ENCODE results near the gene YWHAB. TPM values are rescaled to one million over a fixed set of nuclear protein-coding genes. Genes with fewer than 3 reads are reported as not detected.

YWHAB gene
- 56.1 and 92.1 TPM in 2 replicates for total RNA-seq (2014; rRNA removed; shearing (Covaris generic); ENCODE audit: low replicate concordance)

GRCh38 chr20:44885392-44886265 lies at the start of gene YWHAB:
Gene YWHAB, plus strand, starts transcription at chr20:44885705. Its CDS starts 15,829 bp downstream, at chr20:44901534.
- no peaks in the 10 kb centered on the region for H3K9me3 ChIP-seq (ENCODE audit: low read length)
- H3K4me3 ChIP-seq (ENCODE audit: low read length): peak within 1 kb of the TSS; percentile 94
- H3K4me2 ChIP-seq (ENCODE audit: low read depth, low read length, poor library complexity, severe bottlenecking): peak within 1 kb of the TSS; percentile 91
- peak; percentile 99 for DNase-seq
- H4K20me1 ChIP-seq (ENCODE audit: insufficient read depth, low read depth, low read length): peaks cover 42% of the 10 kb centered on the region
- H3K9me2 ChIP-seq (replicated peaks; ENCODE audit: insufficient read depth, low read length): no peaks in the 10 kb centered on the region
- H2AFZ ChIP-seq (ENCODE audit: low read length): peak within 1 kb of the TSS; percentile 90
- H3K36me3 ChIP-seq (ENCODE audit: insufficient read depth, low read length): peaks cover 34% of the 10 kb centered on the region
- H3K27ac ChIP-seq (ENCODE audit: low read length): peak within 1 kb of the TSS; percentile 68
- H3K79me2 ChIP-seq (ENCODE audit: low read length): peaks cover 52% of the 10 kb centered on the region
- no peaks in the 10 kb centered on the region for H3K27me3 ChIP-seq (ENCODE audit: low read length)
- H3K9ac ChIP-seq (ENCODE audit: low read length): peak within 1 kb of the TSS; percentile 98
- peaks cover 35% of the 10 kb centered on the region for H3K4me1 ChIP-seq (ENCODE audit: low read length)

DNA sequence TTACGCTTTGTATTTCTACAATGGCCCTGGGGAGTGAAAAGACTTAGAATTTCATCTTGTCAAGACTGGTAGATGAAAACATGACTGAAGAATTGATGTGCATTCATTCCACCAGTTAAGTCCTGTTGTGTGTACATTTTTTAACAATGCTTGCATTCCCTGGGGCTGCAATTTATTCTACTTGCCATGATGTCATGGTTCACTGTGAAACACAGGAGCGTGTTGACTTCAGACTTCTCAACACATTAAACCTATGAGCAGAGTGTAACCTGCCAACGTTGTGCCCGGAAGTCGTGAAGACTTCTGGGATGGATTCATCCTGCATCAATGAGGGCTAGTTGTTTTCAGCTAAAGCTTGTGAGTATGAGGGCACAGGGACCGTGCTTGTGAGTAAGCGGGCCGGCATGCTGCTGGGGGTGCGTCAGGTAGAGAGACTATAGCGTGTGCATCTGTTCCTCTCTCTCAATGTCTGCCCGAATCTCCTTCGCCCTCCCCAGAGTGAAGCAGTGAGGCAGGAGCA lies 48.8 kb upstream of the YWHAB start:
- Histone ChIP-seq H3K4me3 (ENCODE audit: low read length) (no peak overlapping the region), H3K27ac (ENCODE audit: low read length) (no peak overlapping the region), H3K9me2 (replicated peaks; ENCODE audit: insufficient read depth, low read length) (no peaks in the 10 kb centered on the region)

DNA sequence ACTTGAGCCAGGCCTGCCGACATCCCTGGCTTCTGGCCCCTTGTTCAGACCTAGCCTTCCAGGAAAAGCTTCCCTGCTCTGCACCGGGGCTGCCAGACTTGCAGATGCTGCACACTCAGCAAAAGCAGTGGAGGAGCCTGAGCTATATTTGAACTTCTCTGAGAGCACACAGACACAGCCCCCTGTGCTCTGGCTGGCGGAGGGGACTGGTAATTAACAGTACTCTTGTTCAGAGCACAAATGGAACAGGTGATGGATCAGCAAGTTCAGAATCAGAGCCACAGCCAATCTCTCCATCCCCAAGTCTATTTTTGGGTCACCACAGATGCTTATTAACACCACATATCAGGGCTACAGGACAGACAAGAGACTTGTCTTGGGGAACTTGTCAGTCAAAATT lies 47.6 kb upstream of the YWHAB start:
- Histone ChIP-seq H3K9ac (ENCODE audit: low read length) (no peak overlapping the region), H3K4me3 (ENCODE audit: low read length) (no peak overlapping the region), H3K79me2 (ENCODE audit: low read length) (no peaks in the 10 kb centered on the region), H3K4me2 (ENCODE audit: low read depth, low read length, poor library complexity, severe bottlenecking) (no peak overlapping the region), H3K36me3 (ENCODE audit: insufficient read depth, low read length) (no peaks in the 10 kb centered on the region), H3K4me1 (ENCODE audit: low read length) (peaks cover 5% of the 10 kb centered on the region; the same call in 1 of the 2 replicates), H3K27me3 (ENCODE audit: low read length) (no peaks in the 10 kb centered on the region), H4K20me1 (ENCODE audit: insufficient read depth, low read depth, low read length) (no peaks in the 10 kb centered on the region), H3K27ac (ENCODE audit: low read length) (no peak overlapping the region), H3K9me3 (ENCODE audit: low read length) (no peaks in the 10 kb centered on the region), H2AFZ (ENCODE audit: low read length) (no peak overlapping the region), H3K9me2 (replicated peaks; ENCODE audit: insufficient read depth, low read length) (no peaks in the 10 kb centered on the region)
- no peak for DNase-seq

More for the DNA sequence above, 48.8 kb upstream of the YWHAB start:
- no peak for DNase-seq
- Histone ChIP-seq H3K9ac (ENCODE audit: low read length) (no peak overlapping the region), H3K4me1 (ENCODE audit: low read length) (peaks cover 9% of the 10 kb centered on the region; the same call in 1 of the 2 replicates), H3K36me3 (ENCODE audit: insufficient read depth, low read length) (no peaks in the 10 kb centered on the region), H3K9me3 (ENCODE audit: low read length) (no peaks in the 10 kb centered on the region), H3K79me2 (ENCODE audit: low read length) (no peaks in the 10 kb centered on the region), H4K20me1 (ENCODE audit: insufficient read depth, low read depth, low read length) (no peaks in the 10 kb centered on the region), H3K4me2 (ENCODE audit: low read depth, low read length, poor library complexity, severe bottlenecking) (no peak overlapping the region), H2AFZ (ENCODE audit: low read length) (no peak overlapping the region), H3K27me3 (ENCODE audit: low read length) (no peaks in the 10 kb centered on the region)

- Histone ChIP-seq H3K4me2 (ENCODE audit: low read depth, low read length, poor library complexity, severe bottlenecking) (no peak overlapping the region), H3K4me1 (ENCODE audit: low read length) (peaks cover 4% of the 10 kb centered on the region; the same call in 1 of the 2 replicates), H3K27me3 (ENCODE audit: low read length) (no peaks in the 10 kb centered on the region), H3K9ac (ENCODE audit: low read length) (no peak overlapping the region), H3K9me2 (replicated peaks; ENCODE audit: insufficient read depth, low read length) (no peaks in the 10 kb centered on the region), H3K27ac (ENCODE audit: low read length) (no peak overlapping the region), H3K79me2 (ENCODE audit: low read length) (no peaks in the 10 kb centered on the region), H3K9me3 (ENCODE audit: low read length) (no peaks in the 10 kb centered on the region), H3K36me3 (ENCODE audit: insufficient read depth, low read length) (no peaks in the 10 kb centered on the region), H3K4me3 (ENCODE audit: low read length) (no peak overlapping the region), H4K20me1 (ENCODE audit: insufficient read depth, low read depth, low read length) (no peaks in the 10 kb centered on the region), H2AFZ (ENCODE audit: low read length) (no peak overlapping the region)
- no peak for DNase-seq
Measured at GRCh38 chr20:44838521-44838920, 47.0 kb upstream of the YWHAB start.

- H3K27ac ChIP-seq (ENCODE audit: low read length): no peak overlapping the region
- DNase-seq: no peak
- no peaks in the 10 kb centered on the region for H3K27me3 ChIP-seq (ENCODE audit: low read length)
- peaks cover 4% of the 10 kb centered on the region; the same call in 1 of the 2 replicates for H3K4me1 ChIP-seq (ENCODE audit: low read length)
- no peaks in the 10 kb centered on the region for H3K36me3 ChIP-seq (ENCODE audit: insufficient read depth, low read length)
- no peak overlapping the region for H3K4me2 ChIP-seq (ENCODE audit: low read depth, low read length, poor library complexity, severe bottlenecking)
- no peak overlapping the region for H2AFZ ChIP-seq (ENCODE audit: low read length)
- H3K9me2 ChIP-seq (replicated peaks; ENCODE audit: insufficient read depth, low read length): no peaks in the 10 kb centered on the region
- no peaks in the 10 kb centered on the region for H3K79me2 ChIP-seq (ENCODE audit: low read length)
- H3K9ac ChIP-seq (ENCODE audit: low read length): no peak overlapping the region
- no peak overlapping the region for H3K4me3 ChIP-seq (ENCODE audit: low read length)
- no peaks in the 10 kb centered on the region for H4K20me1 ChIP-seq (ENCODE audit: insufficient read depth, low read depth, low read length)
- H3K9me3 ChIP-seq (ENCODE audit: low read length): no peaks in the 10 kb centered on the region
Measured at GRCh38 chr20:44839481-44839880, 46.0 kb upstream of the YWHAB start.

GRCh38 chr20:44840826-44841225 lies 44.7 kb upstream of the YWHAB start:
- Histone ChIP-seq H3K9ac (ENCODE audit: low read length) (no peak overlapping the region), H3K9me3 (ENCODE audit: low read length) (no peaks in the 10 kb centered on the region)
- DNase-seq: no peak

GRCh38 chr20:44841955-44842354 lies 43.5 kb upstream of the YWHAB start:
- no peaks in the 10 kb centered on the region for H4K20me1 ChIP-seq (ENCODE audit: insufficient read depth, low read depth, low read length)
- no peaks in the 10 kb centered on the region for H3K9me3 ChIP-seq (ENCODE audit: low read length)
- H3K4me1 ChIP-seq (ENCODE audit: low read length): no peaks in the 10 kb centered on the region
- H3K9me2 ChIP-seq (replicated peaks; ENCODE audit: insufficient read depth, low read length): no peaks in the 10 kb centered on the region
- no peak for DNase-seq
- no peak overlapping the region for H2AFZ ChIP-seq (ENCODE audit: low read length)
- H3K4me3 ChIP-seq (ENCODE audit: low read length): no peak overlapping the region
- no peak overlapping the region for H3K4me2 ChIP-seq (ENCODE audit: low read depth, low read length, poor library complexity, severe bottlenecking)
- H3K79me2 ChIP-seq (ENCODE audit: low read length): no peaks in the 10 kb centered on the region
- no peaks in the 10 kb centered on the region for H3K36me3 ChIP-seq (ENCODE audit: insufficient read depth, low read length)
- H3K27ac ChIP-seq (ENCODE audit: low read length): no peak overlapping the region
- no peak overlapping the region for H3K9ac ChIP-seq (ENCODE audit: low read length)
- no peaks in the 10 kb centered on the region for H3K27me3 ChIP-seq (ENCODE audit: low read length)

More at GRCh38 chr20:44840826-44841225, 44.7 kb upstream of the YWHAB start:
- H3K4me1 ChIP-seq (ENCODE audit: low read length): peaks cover 4% of the 10 kb centered on the region; the same call in 1 of the 2 replicates
- H3K4me3 ChIP-seq (ENCODE audit: low read length): no peak overlapping the region
- H3K27me3 ChIP-seq (ENCODE audit: low read length): no peaks in the 10 kb centered on the region
- H4K20me1 ChIP-seq (ENCODE audit: insufficient read depth, low read depth, low read length): no peaks in the 10 kb centered on the region
- H2AFZ ChIP-seq (ENCODE audit: low read length): no peak overlapping the region
- no peak overlapping the region for H3K4me2 ChIP-seq (ENCODE audit: low read depth, low read length, poor library complexity, severe bottlenecking)
- H3K36me3 ChIP-seq (ENCODE audit: insufficient read depth, low read length): no peaks in the 10 kb centered on the region
- H3K27ac ChIP-seq (ENCODE audit: low read length): no peak overlapping the region
- no peaks in the 10 kb centered on the region for H3K9me2 ChIP-seq (replicated peaks; ENCODE audit: insufficient read depth, low read length)
- H3K79me2 ChIP-seq (ENCODE audit: low read length): no peaks in the 10 kb centered on the region

DNA sequence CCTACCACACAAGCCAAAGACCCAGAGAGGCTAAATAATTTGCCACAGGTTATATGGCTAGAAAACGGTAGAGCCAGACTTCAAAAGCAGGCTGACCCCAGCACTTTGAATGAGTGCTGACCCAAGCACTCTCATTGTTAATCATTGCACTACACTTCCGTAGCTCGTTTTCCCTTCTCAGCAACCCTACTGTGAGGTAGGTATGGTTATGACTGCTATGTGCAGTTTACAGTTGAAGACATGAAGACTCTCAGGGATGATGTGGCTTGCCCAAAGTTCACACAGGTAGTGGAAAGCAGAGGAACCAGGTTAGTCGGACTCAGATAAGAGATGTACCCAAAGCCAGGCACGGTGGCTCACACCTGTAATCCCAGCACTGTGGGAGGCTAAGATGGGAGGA lies 41.6 kb upstream of the YWHAB start:
- H3K9me3 ChIP-seq (ENCODE audit: low read length): no peaks in the 10 kb centered on the region
- no peaks in the 10 kb centered on the region for H3K79me2 ChIP-seq (ENCODE audit: low read length)
- H3K27ac ChIP-seq (ENCODE audit: low read length): no peak overlapping the region
- no peaks in the 10 kb centered on the region for H3K27me3 ChIP-seq (ENCODE audit: low read length)
- H3K4me1 ChIP-seq (ENCODE audit: low read length): no peaks in the 10 kb centered on the region
- no peaks in the 10 kb centered on the region for H4K20me1 ChIP-seq (ENCODE audit: insufficient read depth, low read depth, low read length)
- no peaks in the 10 kb centered on the region for H3K9me2 ChIP-seq (replicated peaks; ENCODE audit: insufficient read depth, low read length)
- H3K36me3 ChIP-seq (ENCODE audit: insufficient read depth, low read length): no peaks in the 10 kb centered on the region
- H3K4me3 ChIP-seq (ENCODE audit: low read length): no peak overlapping the region
- no peak overlapping the region for H2AFZ ChIP-seq (ENCODE audit: low read length)
- no peak overlapping the region for H3K4me2 ChIP-seq (ENCODE audit: low read depth, low read length, poor library complexity, severe bottlenecking)
- H3K9ac ChIP-seq (ENCODE audit: low read length): no peak overlapping the region
- no peak for DNase-seq

Measured in Karpas-422 (cell line).